MM.1S (cell line): ENCODE measurements around the gene ABL2.
"Not testable (repeated sequence)": the region's sequence is repeated elsewhere in the genome, so short reads cannot be mapped to it uniquely, and the experiment has no call there.

Experiments
- DNase-seq: peaks from one replicate; pipeline ENCODE4 v3.0.0-alpha.2; 2015
- H2AFZ ChIP-seq: fragments of 300-600 bp; sonication (generic); 2 replicates; pipeline ENCODE4 v1.6.0; 2016; ENCODE audit warnings: antibody characterized with exemption, low read length
- H3F3A ChIP-seq: fragments of 300-600 bp; sonication (generic); 2 replicates; pipeline ENCODE4 v1.6.1; 2016; ENCODE audit warnings: mild to moderate bottlenecking, antibody characterized with exemption, low read length, moderate library complexity, mixed read lengths; ENCODE audit not compliant: insufficient read depth
- H3K27ac ChIP-seq: fragments of 300-600 bp; sonication (generic); 2 replicates; pipeline ENCODE4 v1.5.1; 2016; ENCODE audit warnings: mild to moderate bottlenecking, low read length
- H3K27me3 ChIP-seq: fragments of 300-600 bp; sonication (generic); replicated peaks from 2 replicates; pipeline ENCODE4 v1.6.0; 2016; ENCODE audit warnings: low read length; ENCODE audit not compliant: insufficient read depth
- H3K36me3 ChIP-seq: fragments of 300-600 bp; sonication (generic); replicated peaks from 2 replicates; pipeline ENCODE4 v1.6.1; 2016; ENCODE audit warnings: mild to moderate bottlenecking, low read length, mixed read lengths; ENCODE audit not compliant: insufficient read depth
- H3K4me1 ChIP-seq: fragments of 300-600 bp; sonication (generic); 2 replicates; pipeline ENCODE4 v1.6.1; 2016; ENCODE audit warnings: low read length, mixed read lengths
- H3K4me2 ChIP-seq: fragments of 300-600 bp; sonication (generic); 2 replicates; pipeline ENCODE4 v1.6.0; 2016; ENCODE audit warnings: low read depth, low read length
- H3K4me3 ChIP-seq: fragments of 300-600 bp; sonication (generic); 2 replicates; pipeline ENCODE4 v1.5.1; 2016; ENCODE audit warnings: low read length, mixed read lengths
- H3K79me2 ChIP-seq: fragments of 300-600 bp; sonication (generic); 2 replicates; pipeline ENCODE4 v1.6.1; 2016; ENCODE audit warnings: mixed run types, low read length, mixed read lengths
- H3K9ac ChIP-seq: fragments of 300-600 bp; sonication (generic); 2 replicates; pipeline ENCODE4 v1.6.1; 2016; ENCODE audit warnings: low read length, mixed read lengths
- H3K9me2 ChIP-seq: fragments of 300-600 bp; sonication (generic); replicated peaks from 2 replicates; pipeline ENCODE4 v1.6.1; 2016; ENCODE audit warnings: mild to moderate bottlenecking, low read length, mixed read lengths; ENCODE audit not compliant: insufficient read depth
- H3K9me3 ChIP-seq: fragments of 300-600 bp; sonication (generic); replicated peaks from 2 replicates; pipeline ENCODE4 v1.6.1; 2016; ENCODE audit warnings: mild to moderate bottlenecking, low read length, mixed read lengths; ENCODE audit not compliant: insufficient read depth
- H4K20me1 ChIP-seq: fragments of 300-600 bp; sonication (generic); 2 replicates; pipeline ENCODE4 v1.6.1; 2016; ENCODE audit warnings: mild to moderate bottlenecking, low read length, moderate library complexity, mixed read lengths; ENCODE audit not compliant: insufficient read depth
- EZH2 ChIP-seq: fragments of 300-600 bp; sonication (generic); optimal IDR thresholded peaks from 2 replicates; pipeline ENCODE3; 2017; ENCODE audit warnings: low read depth, mild to moderate bottlenecking, antibody characterized with exemption, low read length, mixed read lengths
- EZH2phosphoT487 ChIP-seq: fragments of 300-600 bp; sonication (generic); IDR thresholded peaks from 2 replicates; pipeline ENCODE4 v1.6.1; 2018; ENCODE audit warnings: antibody characterized with exemption, low read length
- TF ChIP-seq, protein P1 (sequence below): fragments of 300-600 bp; sonication (generic); IDR thresholded peaks from 2 replicates; pipeline ENCODE4 v1.5.1; 2016; ENCODE audit warnings: antibody characterized with exemption, low read length, mixed read lengths

Gene ABL2

DNA sequence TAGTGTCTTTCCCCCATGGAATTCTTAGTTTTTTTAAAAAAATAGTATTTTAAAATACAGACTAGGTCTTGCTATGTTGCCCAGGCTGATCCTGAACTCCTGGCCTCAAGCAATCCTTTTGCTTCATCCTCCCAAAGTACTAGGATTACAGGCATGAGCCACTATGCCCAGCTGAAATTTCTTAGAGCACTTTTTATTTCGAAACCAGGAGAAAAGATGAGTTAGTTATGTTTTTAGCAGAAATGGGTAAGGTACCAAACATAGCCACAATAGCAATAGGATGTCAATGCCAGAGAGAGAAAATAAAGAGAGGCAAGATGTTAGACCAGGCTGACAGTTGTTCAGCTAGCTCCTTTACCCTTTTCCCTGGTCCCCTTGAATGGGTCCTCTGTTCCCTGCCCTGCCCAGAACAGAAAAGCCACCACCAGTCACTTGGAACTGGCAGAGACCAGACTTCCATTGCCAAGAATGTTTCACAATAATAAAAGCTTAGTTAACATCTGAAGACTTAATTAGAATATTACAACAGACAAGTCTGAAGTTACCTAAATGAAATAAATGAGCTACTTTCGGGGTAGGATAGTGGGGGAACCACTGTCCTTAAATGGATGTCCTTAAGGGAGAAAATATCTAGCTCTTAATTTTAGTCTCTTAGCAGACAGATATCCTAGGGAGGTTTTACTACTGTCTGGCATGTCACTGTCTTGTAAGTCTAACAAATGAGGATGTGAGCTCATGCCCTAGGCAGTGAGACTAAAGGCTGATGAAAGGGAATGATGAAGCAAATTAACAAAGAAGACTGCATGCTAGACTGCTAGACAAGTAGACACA is 54.3 kb downstream of the ABL2 start:
- H3K79me2 ChIP-seq = peaks cover 33% of the 10 kb centered on the region
- no peaks in the 10 kb centered on the region for H3K9me2 ChIP-seq
- no peaks in the 10 kb centered on the region for H3F3A ChIP-seq
- no peaks in the 10 kb centered on the region for H3K27me3 ChIP-seq
- H3K9ac ChIP-seq = no peak overlapping the region
- TF ChIP-seq EZH2phosphoT487 (no peak), EZH2 (no peak)
- TF ChIP-seq, protein P1, sequence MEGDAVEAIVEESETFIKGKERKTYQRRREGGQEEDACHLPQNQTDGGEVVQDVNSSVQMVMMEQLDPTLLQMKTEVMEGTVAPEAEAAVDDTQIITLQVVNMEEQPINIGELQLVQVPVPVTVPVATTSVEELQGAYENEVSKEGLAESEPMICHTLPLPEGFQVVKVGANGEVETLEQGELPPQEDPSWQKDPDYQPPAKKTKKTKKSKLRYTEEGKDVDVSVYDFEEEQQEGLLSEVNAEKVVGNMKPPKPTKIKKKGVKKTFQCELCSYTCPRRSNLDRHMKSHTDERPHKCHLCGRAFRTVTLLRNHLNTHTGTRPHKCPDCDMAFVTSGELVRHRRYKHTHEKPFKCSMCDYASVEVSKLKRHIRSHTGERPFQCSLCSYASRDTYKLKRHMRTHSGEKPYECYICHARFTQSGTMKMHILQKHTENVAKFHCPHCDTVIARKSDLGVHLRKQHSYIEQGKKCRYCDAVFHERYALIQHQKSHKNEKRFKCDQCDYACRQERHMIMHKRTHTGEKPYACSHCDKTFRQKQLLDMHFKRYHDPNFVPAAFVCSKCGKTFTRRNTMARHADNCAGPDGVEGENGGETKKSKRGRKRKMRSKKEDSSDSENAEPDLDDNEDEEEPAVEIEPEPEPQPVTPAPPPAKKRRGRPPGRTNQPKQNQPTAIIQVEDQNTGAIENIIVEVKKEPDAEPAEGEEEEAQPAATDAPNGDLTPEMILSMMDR = no peak
- H3K4me2 ChIP-seq = no peak overlapping the region
- H3K9me3 ChIP-seq = no peaks in the 10 kb centered on the region
- no peak for DNase-seq
- no peaks in the 10 kb centered on the region for H4K20me1 ChIP-seq
- no peaks in the 10 kb centered on the region for H3K4me1 ChIP-seq
- H3K4me3 ChIP-seq = no peak overlapping the region
- no peaks in the 10 kb centered on the region for H3K36me3 ChIP-seq
- no peak overlapping the region for H2AFZ ChIP-seq
- no peak overlapping the region for H3K27ac ChIP-seq

DNA sequence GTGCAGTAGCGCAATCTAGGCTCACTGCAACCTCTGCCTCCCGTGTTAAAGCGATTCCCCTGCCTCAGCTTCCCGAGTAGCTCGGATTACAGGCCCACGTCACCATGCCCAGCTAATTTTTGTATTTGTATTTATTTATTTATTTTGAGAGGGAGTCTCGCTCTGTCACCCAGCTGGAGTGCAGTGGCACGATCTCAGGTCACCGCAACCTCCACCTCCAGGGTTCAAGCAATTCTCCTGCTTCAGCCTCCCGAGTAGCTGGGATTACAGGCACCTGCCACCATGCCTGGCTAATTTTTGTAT is 59.1 kb downstream of the ABL2 start:
- H3K4me3 ChIP-seq, H3K4me2 ChIP-seq, H3K27ac ChIP-seq, H3K4me1 ChIP-seq, DNase-seq, H3K36me3 ChIP-seq, H3K9me2 ChIP-seq, H3K9ac ChIP-seq, H3F3A ChIP-seq, H2AFZ ChIP-seq, H3K9me3 ChIP-seq, H3K27me3 ChIP-seq, H4K20me1 ChIP-seq: not testable (repeated sequence)
- H3K79me2 ChIP-seq = peaks cover 37% of the 10 kb centered on the region

DNA sequence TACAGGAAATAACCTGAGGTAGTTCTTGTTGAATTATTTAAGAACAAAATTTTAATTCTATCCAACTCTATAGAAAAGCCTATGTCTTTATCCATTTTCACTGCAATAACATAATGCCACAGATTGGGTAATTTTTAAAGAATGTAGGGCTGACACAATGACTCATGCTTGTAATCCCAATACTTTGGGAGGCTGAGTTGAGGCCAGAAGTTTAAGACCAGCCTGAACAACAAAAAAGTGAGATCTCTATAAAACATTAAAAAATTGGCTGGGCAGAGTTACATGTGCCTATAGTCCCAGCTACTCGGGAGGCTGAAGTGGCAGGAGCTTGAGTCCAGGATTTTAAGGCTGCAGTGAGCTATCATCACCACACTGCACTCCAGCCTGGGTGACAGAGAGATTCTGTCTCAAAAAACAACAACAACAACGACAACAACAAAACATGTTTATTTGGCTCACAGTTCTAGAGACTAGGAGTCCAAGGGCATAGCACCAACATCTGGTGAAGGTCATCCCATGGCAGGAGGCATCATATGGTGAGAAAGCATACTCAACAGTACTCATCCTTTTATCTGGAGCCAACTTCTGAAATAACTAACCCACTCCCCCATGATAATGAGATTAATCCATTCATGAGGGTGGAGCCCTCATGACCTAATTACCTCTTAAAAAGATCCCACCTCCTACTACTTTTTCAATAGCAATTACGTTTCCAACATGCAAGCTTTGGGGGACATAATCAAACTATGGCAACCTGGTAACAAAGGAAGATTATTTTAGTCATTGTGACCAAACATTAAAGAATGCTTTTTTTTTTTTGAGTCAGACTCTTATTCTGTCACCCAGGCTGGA is 59.6 kb downstream of the ABL2 start:
- Histone ChIP-seq H3K4me2 (no peak overlapping the region), H3K36me3 (no peaks in the 10 kb centered on the region), H3K9ac (no peak overlapping the region), H3K4me1 (no peaks in the 10 kb centered on the region), H3K27me3 (no peaks in the 10 kb centered on the region), H2AFZ (no peak overlapping the region), H3K9me3 (no peaks in the 10 kb centered on the region), H3K27ac (no peak overlapping the region), H3K79me2 (peaks cover 34% of the 10 kb centered on the region), H3K4me3 (no peak overlapping the region), H3K9me2 (no peaks in the 10 kb centered on the region), H4K20me1 (no peaks in the 10 kb centered on the region; the same call in 1 of the 2 replicates), H3F3A (no peaks in the 10 kb centered on the region)
- no peak for DNase-seq
- TF ChIP-seq EZH2phosphoT487 (no peak), EZH2 (no peak)
- TF ChIP-seq, protein P1 = no peak
